PC-9 (cell line): Measurements from ENCODE around the gene CDC25A. TPM values are rescaled to one million over a fixed set of nuclear protein-coding genes. Genes with fewer than 3 reads are reported as not detected.

Experiments used
- BruUV-seq: library from RNA; stranded (reverse); fragments of 400-500 nt; replicated peaks from 2 replicates; lab custom pipeline; 2021; lab: Mats Ljungman, UMichigan
- CTCF ChIA-PET: fragments of 300-600 bp; sonication (Branson Sonifier 250); formaldehyde crosslinking; loops from one replicate; lab custom pipeline; 2022; ENCODE audit warnings: antibody characterized with exemption; lab: Charles Lee
- POLR2A ChIA-PET: fragments of 300-600 bp; sonication (Branson Sonifier 250); formaldehyde crosslinking; loops from one replicate; lab custom pipeline; 2022; ENCODE audit warnings: antibody characterized with exemption; ENCODE audit not compliant: unreplicated experiment; lab: Charles Lee
- DNase-seq, 2 experiments: peaks; one replicate each; pipeline versions ENCODE4 v3.0.0 to v3.0.0-alpha.2; 2015 to 2022; ENCODE audit warnings: mixed read lengths in 1 of 2
- H2AFZ ChIP-seq: fragments of 200-600 bp; sonication (generic); 2 replicates; pipeline ENCODE4 v1.8.1; 2017; ENCODE audit warnings: antibody characterized with exemption
- H3F3A ChIP-seq: fragments of 200-600 bp; sonication (generic); 2 replicates; pipeline ENCODE4 v1.8.1; 2017; ENCODE audit warnings: antibody characterized with exemption, mild to moderate bottlenecking, low read depth; ENCODE audit not compliant: insufficient read depth
- H3K27ac ChIP-seq: fragments of 200-600 bp; sonication (generic); 2 replicates; pipeline ENCODE4 v1.6.1; 2016; ENCODE audit warnings: mixed run types
- H3K27me3 ChIP-seq: fragments of 200-600 bp; sonication (generic); 2 replicates; pipeline ENCODE4 v1.6.1; 2016; ENCODE audit warnings: low read depth, mixed run types; ENCODE audit not compliant: insufficient read depth
- H3K36me3 ChIP-seq: fragments of 200-600 bp; sonication (generic); 2 replicates; pipeline ENCODE4 v1.6.1; 2016; ENCODE audit warnings: low read depth, mixed run types
- H3K4me1 ChIP-seq: fragments of 200-600 bp; sonication (generic); replicated peaks from 2 replicates; pipeline ENCODE4 v1.6.1; 2016; ENCODE audit warnings: mixed run types; ENCODE audit not compliant: insufficient read depth
- H3K4me2 ChIP-seq: fragments of 200-600 bp; sonication (generic); 2 replicates; pipeline ENCODE4 v1.6.1; 2017; ENCODE audit warnings: mixed run types
- H3K4me3 ChIP-seq: fragments of 200-600 bp; sonication (generic); 2 replicates; pipeline ENCODE4 v1.6.1; 2016; ENCODE audit warnings: mixed run types
- H3K79me2 ChIP-seq: fragments of 200-600 bp; sonication (generic); 2 replicates; pipeline ENCODE4 v1.6.1; 2017; ENCODE audit warnings: low read depth, mixed run types
- H3K9me2 ChIP-seq: fragments of 200-600 bp; sonication (generic); 2 replicates; pipeline ENCODE4 v1.8.1; 2017; ENCODE audit warnings: mild to moderate bottlenecking; ENCODE audit not compliant: insufficient read depth
- H3K9me3 ChIP-seq: fragments of 200-600 bp; sonication (generic); 2 replicates; pipeline ENCODE4 v1.8.1; 2016; ENCODE audit warnings: low read depth; ENCODE audit not compliant: insufficient read depth
- H4K20me1 ChIP-seq: fragments of 200-600 bp; sonication (generic); 2 replicates; pipeline ENCODE4 v1.8.1; 2017; ENCODE audit not compliant: insufficient read depth
- EZH2 ChIP-seq: fragments of 200-600 bp; sonication (generic); IDR thresholded peaks from 2 replicates; pipeline ENCODE4 v1.8.0; 2017; ENCODE audit warnings: antibody characterized with exemption, low read depth
- intact Hi-C: fragments of 100-400 bp; cut with micrococcal nuclease; formaldehyde crosslinking; loops from one replicate; pipeline ENCODE4 v1.10.0; 2022; ENCODE audit not compliant: unreplicated experiment
- total RNA-seq: library from RNA; stranded (reverse); gene quantifications from 2 replicates; pipeline ENCODE4 v1.2.3, GENCODE V29; 2021
- TF ChIP-seq, protein P1 (sequence below): fragments of 200-600 bp; sonication (generic); conservative IDR thresholded peaks from 2 replicates; pipeline ENCODE4 v1.6.1; 2017; ENCODE audit warnings: mixed run types, antibody characterized with exemption, mild to moderate bottlenecking, moderate library complexity

CDC25A gene
- total RNA-seq, 1 experiment from 2014 or later = 9.7 TPM

DNA sequence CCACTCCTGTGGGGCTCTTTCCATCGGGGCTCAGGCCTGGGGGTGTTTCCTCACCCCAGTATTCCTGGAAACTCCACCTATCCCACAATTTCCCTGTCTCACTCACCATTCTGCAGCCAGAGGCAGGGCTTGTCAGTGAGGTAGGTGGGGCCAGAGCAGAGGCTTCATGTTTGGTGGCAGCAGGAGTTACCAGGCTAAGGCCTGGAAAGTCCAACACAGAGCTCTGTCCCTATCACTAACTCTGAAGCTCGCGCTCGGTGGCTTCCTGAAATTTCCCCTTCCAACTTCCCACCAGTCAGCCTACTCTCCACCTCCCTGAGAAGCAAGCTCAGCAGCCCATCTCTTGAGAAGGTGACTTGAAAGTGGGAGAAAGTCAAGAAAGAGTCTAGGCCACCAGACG is 44.2 kb downstream of the CDC25A start:
- Histone ChIP-seq H3K36me3 (no peaks in the 10 kb centered on the region), H3K79me2 (no peaks in the 10 kb centered on the region), H3K9me3 (no peaks in the 10 kb centered on the region), H3K9me2 (no peaks in the 10 kb centered on the region), H4K20me1 (no peaks in the 10 kb centered on the region), H3F3A (no peaks in the 10 kb centered on the region), H2AFZ (no peak overlapping the region), H3K4me3 (no peak overlapping the region), H3K4me2 (no peak overlapping the region), H3K4me1 (no peaks in the 10 kb centered on the region), H3K27ac (no peak overlapping the region), H3K27me3 (no peaks in the 10 kb centered on the region)
- POLR2A ChIA-PET = no interaction called here
- intact Hi-C loops = no loop called here
- no TSS peak for BruUV-seq
- CTCF ChIA-PET = no interaction called here
- TF ChIP-seq EZH2 = no peak
- TF ChIP-seq, protein P1, sequence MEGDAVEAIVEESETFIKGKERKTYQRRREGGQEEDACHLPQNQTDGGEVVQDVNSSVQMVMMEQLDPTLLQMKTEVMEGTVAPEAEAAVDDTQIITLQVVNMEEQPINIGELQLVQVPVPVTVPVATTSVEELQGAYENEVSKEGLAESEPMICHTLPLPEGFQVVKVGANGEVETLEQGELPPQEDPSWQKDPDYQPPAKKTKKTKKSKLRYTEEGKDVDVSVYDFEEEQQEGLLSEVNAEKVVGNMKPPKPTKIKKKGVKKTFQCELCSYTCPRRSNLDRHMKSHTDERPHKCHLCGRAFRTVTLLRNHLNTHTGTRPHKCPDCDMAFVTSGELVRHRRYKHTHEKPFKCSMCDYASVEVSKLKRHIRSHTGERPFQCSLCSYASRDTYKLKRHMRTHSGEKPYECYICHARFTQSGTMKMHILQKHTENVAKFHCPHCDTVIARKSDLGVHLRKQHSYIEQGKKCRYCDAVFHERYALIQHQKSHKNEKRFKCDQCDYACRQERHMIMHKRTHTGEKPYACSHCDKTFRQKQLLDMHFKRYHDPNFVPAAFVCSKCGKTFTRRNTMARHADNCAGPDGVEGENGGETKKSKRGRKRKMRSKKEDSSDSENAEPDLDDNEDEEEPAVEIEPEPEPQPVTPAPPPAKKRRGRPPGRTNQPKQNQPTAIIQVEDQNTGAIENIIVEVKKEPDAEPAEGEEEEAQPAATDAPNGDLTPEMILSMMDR = no peak
- DNase-seq = no peak

DNA sequence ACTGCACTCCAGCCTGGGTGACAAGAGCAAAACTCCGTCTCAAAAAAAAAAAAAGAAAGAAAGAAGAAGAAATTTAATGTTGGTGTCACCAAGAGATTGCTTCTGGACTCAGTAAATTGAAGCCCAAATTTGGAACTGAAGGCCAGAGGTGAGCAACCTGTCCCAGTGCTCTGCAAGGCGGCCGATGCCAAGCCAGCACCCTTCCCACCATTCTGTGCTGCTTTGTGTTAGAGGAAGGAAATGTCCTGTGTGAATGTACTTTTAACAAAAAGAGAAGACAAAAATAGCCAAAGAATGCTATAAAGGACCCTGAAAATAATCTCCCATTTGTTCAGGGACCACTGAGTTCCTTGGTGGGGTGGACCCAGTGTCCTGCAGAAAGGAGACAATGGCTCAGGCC is 44.6 kb downstream of the CDC25A start:
- Histone ChIP-seq H2AFZ (no peak overlapping the region), H4K20me1 (no peaks in the 10 kb centered on the region), H3K4me1 (no peaks in the 10 kb centered on the region), H3K27me3 (no peaks in the 10 kb centered on the region), H3K4me2 (no peak overlapping the region), H3K4me3 (no peak overlapping the region), H3K9me3 (no peaks in the 10 kb centered on the region), H3K36me3 (no peaks in the 10 kb centered on the region), H3F3A (no peaks in the 10 kb centered on the region), H3K79me2 (no peaks in the 10 kb centered on the region), H3K27ac (no peak overlapping the region), H3K9me2 (no peaks in the 10 kb centered on the region)
- DNase-seq = no peak
- POLR2A ChIA-PET = no interaction called here
- TF ChIP-seq EZH2 = no peak
- TF ChIP-seq, protein P1 = no peak
- intact Hi-C loops = no loop called here
- no TSS peak for BruUV-seq
- CTCF ChIA-PET = no interaction called here

DNA sequence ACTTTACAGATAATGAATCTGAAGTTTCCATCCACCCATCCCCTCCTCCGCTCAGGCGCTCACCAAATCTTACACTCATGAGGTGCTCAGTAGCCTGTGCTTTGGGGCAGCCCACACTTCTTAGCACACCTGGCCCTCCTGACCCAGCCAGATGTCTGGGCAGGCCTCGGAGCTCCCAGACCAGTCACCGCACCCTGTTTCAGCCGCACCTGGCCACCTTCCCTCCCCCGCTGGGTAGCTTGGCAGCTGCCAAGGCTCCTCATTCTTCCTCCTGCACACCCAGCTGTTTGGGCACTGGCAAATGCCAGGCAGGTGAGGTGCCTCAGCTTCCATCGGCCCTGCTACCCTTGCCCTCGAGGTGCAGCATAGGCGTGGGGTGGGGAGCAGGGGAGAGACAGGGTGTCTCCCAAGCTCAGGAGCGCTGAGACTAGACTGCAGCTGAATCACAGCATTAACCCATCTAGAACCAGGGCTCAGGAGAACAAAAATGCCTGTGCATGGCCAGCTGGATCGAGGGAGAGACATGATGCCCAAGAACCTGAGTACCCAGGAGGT is 45.8 kb downstream of the CDC25A start:
- Histone ChIP-seq H3K27ac (no peak overlapping the region), H4K20me1 (no peaks in the 10 kb centered on the region), H3K4me1 (no peaks in the 10 kb centered on the region), H3K27me3 (no peaks in the 10 kb centered on the region), H3K9me2 (no peaks in the 10 kb centered on the region), H3F3A (no peaks in the 10 kb centered on the region), H3K4me2 (no peak overlapping the region), H2AFZ (no peak overlapping the region), H3K36me3 (no peaks in the 10 kb centered on the region), H3K4me3 (no peak overlapping the region), H3K9me3 (no peaks in the 10 kb centered on the region), H3K79me2 (no peaks in the 10 kb centered on the region)
- intact Hi-C loops = no loop called here
- ChIA-PET POLR2A (no interaction called here), CTCF (no interaction called here)
- DNase-seq = peak in 1 of 2 experiments; percentile 53
- BruUV-seq = no TSS peak
- TF ChIP-seq, protein P1 = no peak
- no peak for TF ChIP-seq EZH2
